CD4-positive, alpha-beta T cell treated with Interleukin-6 for 4 hours (primary cell): Measurements from ENCODE around the gene CD82.
A peak's percentile ranks its signal among the peaks of the same experiment; 100 is the strongest.

ENCODE experiments used
- DNase-seq: peaks from one replicate; pipeline ENCODE4 v3.0.0-alpha.2; 2020; ENCODE audit warnings: mixed read lengths

Gene CD82, protein sequence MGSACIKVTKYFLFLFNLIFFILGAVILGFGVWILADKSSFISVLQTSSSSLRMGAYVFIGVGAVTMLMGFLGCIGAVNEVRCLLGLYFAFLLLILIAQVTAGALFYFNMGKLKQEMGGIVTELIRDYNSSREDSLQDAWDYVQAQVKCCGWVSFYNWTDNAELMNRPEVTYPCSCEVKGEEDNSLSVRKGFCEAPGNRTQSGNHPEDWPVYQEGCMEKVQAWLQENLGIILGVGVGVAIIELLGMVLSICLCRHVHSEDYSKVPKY

DNA sequence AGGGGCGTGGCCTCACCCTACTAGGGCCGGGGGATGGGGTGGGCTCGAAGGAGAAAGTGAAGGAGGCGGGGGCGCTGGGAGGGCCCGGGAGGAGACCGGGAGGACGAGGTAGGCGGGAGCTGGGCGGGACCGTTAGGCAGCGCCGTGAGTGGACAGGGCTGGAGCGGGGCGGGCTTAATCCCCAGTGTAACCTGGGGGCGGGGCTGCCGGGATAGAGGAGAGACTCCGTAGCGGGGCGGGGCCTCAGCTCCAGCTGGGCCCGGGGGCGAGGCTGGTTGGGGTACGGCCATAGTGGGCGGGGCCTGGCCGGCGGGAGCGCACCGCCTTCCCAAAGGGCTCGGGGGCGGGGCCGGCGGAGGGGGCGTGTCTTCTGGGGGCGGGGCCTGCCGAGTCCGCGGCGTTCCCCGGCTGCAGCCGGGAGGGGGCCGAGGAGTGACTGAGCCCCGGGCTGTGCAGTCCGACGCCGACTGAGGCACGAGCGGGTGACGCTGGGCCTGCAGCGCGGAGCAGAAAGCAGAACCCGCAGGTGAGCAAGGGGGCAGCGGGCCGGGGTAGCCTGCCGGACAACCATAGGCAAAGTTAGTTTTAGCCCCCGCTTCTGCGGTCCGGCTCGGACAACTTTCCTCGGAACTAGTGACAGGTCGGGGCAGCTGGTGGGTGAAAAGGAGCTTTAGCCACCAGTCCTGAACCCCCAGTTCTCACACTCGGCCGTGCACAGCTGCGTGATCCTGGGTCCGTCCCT is at the start of gene CD82:
Gene CD82, plus strand, starts transcription at position 453 of the 742 bp plus-strand sequence. CDS start 29,000 bp downstream, outside the sequence.
- peak; percentile 99 for DNase-seq

- no peak for DNase-seq
Measured at GRCh38 chr11:44516688-44517507, 48.6 kb upstream of the CD82 start.

GRCh38 chr11:44517541-44517940 is 47.9 kb upstream of the CD82 start:
- no peak for DNase-seq

GRCh38 chr11:44518968-44519550 is 46.4 kb upstream of the CD82 start:
- no peak for DNase-seq

- no peak for DNase-seq
Measured at GRCh38 chr11:44519989-44520737, 45.3 kb upstream of the CD82 start.

- DNase-seq, result no peak
Measured at GRCh38 chr11:44521148-44521547, 44.3 kb upstream of the CD82 start.

GRCh38 chr11:44522294-44522693 is 43.2 kb upstream of the CD82 start:
- no peak for DNase-seq

DNA sequence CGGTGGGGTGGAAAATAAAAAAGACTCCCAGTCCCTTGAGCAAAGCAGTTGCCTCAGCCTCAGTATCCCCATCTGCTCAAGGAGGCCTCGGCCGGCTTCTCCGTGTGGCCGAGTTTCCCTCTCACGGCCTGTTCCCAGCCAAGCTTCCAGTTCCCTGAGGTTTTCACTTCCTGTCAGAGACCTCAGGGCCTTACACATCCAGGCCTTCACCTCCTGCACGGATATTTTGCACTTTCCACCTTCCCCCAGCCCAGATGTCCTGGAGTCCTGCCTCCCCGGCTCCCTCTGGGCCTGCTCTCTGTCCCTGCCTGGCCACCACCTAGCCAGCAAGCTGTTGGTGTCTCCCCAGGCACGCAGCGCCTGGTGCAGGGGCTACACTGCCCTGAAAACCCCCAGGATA is 41.1 kb upstream of the CD82 start:
- no peak for DNase-seq

GRCh38 chr11:44524751-44525201 is 40.7 kb upstream of the CD82 start:
- no peak for DNase-seq

GRCh38 chr11:44525473-44526252 is 39.8 kb upstream of the CD82 start:
- no peak for DNase-seq

GRCh38 chr11:44526438-44526837 is 39.0 kb upstream of the CD82 start:
- DNase-seq, result no peak

DNA sequence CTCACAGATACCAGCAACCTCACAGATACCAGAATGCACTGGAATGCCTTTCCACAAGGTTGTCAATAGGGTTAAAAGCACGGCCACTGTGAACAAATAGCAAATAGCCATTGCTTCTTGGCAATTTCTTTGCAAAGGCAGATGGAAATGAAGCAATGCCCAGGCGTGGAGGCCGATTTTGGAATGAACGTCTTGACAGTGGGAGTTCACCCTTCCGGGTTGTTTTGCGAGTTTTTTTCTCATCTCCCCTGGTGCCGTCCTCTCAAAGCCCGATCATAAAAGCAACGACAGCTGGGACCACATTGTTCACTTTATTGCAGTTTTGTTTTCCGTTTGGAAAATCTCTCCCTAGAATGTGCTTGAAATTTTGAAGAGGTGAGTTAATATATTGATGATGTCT is 38.0 kb upstream of the CD82 start:
- DNase-seq, result no peak

- no peak for DNase-seq
Measured at GRCh38 chr11:44528103-44528502, 37.4 kb upstream of the CD82 start.

DNA sequence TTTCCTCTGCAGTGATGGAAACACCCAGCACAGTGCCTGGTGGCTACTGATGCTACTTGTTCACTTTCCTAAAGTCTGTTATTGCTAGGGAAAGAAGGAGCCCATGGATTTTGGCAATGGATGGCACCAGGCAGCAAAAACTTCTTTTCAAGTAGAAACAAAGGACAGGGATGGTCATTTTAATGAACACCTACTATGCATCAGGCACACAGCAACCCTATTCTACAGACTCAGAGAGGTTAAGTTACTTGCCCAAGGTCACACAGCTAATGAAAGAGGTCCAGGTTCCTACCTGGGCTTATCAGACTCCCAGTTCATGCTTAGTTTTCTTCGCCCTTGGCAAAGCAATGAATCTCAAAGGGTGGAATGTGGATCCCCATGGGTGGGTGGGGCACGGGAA is 36.9 kb upstream of the CD82 start:
- no peak for DNase-seq

- DNase-seq, result no peak
Measured at GRCh38 chr11:44529895-44530412, 35.5 kb upstream of the CD82 start.

GRCh38 chr11:44530413-44531115 is 34.9 kb upstream of the CD82 start:
- DNase-seq, result no peak

GRCh38 chr11:44531116-44531504 is 34.4 kb upstream of the CD82 start:
- no peak for DNase-seq

DNA sequence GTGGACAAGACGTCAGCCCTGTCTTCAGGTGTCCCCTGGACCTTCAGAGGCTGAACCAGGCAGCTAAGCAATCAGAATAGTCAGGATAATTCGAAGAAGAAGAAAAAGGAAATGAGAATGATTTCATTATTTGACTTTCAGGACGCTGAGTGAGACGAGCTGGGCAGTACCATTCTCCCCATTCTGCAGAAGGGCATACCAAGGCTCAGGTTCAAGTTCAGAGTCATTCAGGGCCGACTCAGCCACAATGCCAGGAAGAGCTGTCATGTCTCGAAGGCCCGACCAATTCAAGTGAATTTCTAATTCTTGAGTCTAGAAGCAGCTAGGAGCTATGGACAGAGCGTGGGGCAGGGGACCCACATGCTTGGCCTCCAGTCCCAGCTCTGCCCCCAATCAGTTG is 33.8 kb upstream of the CD82 start:
- DNase-seq, result no peak

DNA sequence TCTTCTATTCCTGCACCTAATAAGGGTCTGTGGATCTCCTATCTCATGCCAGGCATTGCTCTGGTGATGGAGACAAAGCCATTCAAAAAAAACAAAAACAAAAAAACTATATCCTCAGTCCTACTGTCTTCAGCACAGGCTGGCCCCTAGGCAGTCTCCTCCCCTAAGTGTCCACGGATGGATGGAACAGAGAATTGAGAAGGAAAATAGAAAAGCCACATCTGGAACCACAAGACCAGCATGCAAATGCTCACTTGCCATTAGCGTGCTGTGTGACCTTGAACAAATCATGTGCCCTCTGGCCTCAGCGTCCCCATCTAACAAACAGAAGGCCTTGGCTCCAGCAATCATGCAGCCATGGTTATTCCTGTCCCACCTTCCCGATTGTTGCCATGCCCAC is 32.7 kb upstream of the CD82 start:
- DNase-seq, result no peak

DNA sequence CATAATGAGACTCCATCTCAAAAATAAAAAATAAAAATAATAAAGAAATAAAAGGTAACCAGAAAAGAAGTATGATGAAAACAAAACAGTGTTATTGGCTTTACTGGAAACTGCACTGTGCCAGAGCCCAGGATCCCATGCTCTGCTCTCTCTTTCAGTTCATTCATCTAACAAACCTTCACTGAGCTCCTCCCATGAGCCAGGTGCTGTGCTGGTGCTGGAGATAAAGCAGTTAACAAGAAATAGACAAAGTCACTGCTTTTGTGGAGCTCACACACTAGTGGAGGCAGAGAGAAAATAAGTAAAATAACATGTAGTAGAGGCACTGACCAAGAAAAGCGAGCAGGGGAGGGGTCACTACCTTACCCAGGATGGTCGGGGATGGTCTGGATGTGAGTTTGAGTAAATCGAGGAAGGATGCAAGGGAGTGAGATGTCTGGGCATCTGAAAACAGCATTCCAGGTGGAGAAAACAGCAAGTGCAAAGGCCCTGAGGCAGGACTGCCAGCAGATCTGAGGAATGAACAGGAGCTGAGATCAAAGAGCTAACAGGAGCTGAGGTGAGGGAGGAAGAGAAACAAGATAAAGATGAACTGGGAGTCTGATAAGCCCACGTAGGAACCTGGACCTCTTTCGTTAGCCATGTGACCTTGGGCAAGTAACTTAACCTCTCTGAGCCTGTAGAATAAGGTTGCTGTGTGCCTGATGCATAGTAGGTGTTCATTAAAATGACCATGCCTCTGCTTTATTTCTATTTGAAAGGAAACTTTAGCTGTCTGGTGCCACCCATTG is 31.3 kb upstream of the CD82 start:
- no peak for DNase-seq
